ENCODE measurements around the gene NEK4. TPM values are rescaled to one million over a fixed set of nuclear protein-coding genes. Genes with fewer than 3 reads are reported as not detected.

NEK4 gene
- total RNA-seq, 1 donor from 2014 or later, result 15.1 TPM

DNA sequence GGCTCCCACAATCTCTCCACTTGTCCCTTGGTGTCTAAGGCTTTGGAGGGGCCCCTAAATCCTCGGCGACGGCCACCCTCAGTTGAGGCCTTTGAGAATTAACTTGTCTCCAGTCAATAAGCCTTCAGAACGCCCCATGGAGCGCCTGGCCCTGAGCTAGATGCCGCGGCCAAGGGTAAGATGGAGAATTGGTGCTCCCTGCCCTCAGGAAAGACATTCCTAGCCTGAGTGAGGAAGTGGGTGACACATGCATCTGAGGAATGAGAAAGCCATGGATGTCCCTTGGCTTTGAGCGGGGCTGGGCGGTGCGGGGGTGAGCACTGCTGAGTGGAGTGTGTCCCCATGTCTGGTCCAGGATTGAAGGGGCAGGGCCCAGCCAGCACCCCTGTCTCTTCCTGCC, 46.5 kb upstream of the NEK4 start:
- Histone ChIP-seq H3K4me2 (ENCODE audit: low read length) (no peak overlapping the region), H3K9ac (ENCODE audit: low read length) (no peak overlapping the region), H3K27ac (ENCODE audit: low read depth, low read length) (no peak overlapping the region), H3K27me3 (ENCODE audit: insufficient read depth, low read length) (no peaks in the 10 kb centered on the region), H3K4me3 (ENCODE audit: insufficient read depth, low read depth, low read length) (no peak overlapping the region), H3K9me3 (ENCODE audit: insufficient read depth, low read depth, low read length) (no peaks in the 10 kb centered on the region), H4K20me1 (ENCODE audit: insufficient read depth, low read length) (no peaks in the 10 kb centered on the region), H3K36me3 (ENCODE audit: insufficient read depth, low read length) (no peaks in the 10 kb centered on the region), H3K4me1 (ENCODE audit: insufficient read depth, low read length) (no peaks in the 10 kb centered on the region), H3K79me2 (ENCODE audit: insufficient read depth, low read length) (no peaks in the 10 kb centered on the region), H2AFZ (ENCODE audit: low read depth, low read length) (no peak overlapping the region)
- H3K4me1 Mint-ChIP-seq (ENCODE audit: low read depth, unreplicated experiment), result peaks cover 4% of the 10 kb centered on the region
- DNase-seq (ENCODE audit: low read depth) (no peak), FAIRE-seq (no peak)
- no peak for TF ChIP-seq EZH2 (IDR thresholded peaks at IDR 0.05; ENCODE audit: insufficient read depth, low read length)
- TF ChIP-seq, protein P1, sequence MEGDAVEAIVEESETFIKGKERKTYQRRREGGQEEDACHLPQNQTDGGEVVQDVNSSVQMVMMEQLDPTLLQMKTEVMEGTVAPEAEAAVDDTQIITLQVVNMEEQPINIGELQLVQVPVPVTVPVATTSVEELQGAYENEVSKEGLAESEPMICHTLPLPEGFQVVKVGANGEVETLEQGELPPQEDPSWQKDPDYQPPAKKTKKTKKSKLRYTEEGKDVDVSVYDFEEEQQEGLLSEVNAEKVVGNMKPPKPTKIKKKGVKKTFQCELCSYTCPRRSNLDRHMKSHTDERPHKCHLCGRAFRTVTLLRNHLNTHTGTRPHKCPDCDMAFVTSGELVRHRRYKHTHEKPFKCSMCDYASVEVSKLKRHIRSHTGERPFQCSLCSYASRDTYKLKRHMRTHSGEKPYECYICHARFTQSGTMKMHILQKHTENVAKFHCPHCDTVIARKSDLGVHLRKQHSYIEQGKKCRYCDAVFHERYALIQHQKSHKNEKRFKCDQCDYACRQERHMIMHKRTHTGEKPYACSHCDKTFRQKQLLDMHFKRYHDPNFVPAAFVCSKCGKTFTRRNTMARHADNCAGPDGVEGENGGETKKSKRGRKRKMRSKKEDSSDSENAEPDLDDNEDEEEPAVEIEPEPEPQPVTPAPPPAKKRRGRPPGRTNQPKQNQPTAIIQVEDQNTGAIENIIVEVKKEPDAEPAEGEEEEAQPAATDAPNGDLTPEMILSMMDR (IDR thresholded peaks at IDR 0.05; ENCODE audit: insufficient read depth, low read depth, low read length), result no peak
- H3K27ac Mint-ChIP-seq (ENCODE audit: unreplicated experiment), result no peak overlapping the region
- peaks cover 18% of the 10 kb centered on the region for H3K27me3 Mint-ChIP-seq (ENCODE audit: low read depth, unreplicated experiment)
- H3K9me3 Mint-ChIP-seq (ENCODE audit: unreplicated experiment), result no peaks in the 10 kb centered on the region
- H3K36me3 Mint-ChIP-seq (ENCODE audit: low read depth, unreplicated experiment), result no peaks in the 10 kb centered on the region
- no peak overlapping the region for H3K4me3 Mint-ChIP-seq (ENCODE audit: unreplicated experiment)

DNA sequence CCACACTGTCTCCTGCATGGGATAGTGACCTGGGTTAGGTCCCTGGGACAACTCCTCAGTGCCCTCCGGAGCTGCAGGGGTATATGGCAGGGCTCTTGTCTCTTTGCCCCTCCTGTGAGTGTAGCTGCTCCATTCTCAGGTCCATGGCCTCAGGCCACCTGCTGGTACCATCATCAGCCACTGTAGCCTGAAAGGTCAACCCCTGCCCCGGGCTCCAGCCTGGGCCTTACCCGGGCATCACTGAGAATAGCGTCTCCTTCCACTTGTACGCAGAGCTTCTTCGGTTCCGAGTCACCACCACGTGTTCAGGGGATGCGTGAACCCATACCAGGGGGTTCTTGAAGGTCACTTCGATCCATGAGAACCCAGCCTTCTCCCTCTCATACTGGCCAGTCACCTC, 45.9 kb upstream of the NEK4 start:
- TF ChIP-seq, protein P1 (IDR thresholded peaks at IDR 0.05; ENCODE audit: insufficient read depth, low read depth, low read length), result no peak
- TF ChIP-seq EZH2 (IDR thresholded peaks at IDR 0.05; ENCODE audit: insufficient read depth, low read length), result no peak
- no peak for DNase-seq (ENCODE audit: low read depth)
- peaks cover 4% of the 10 kb centered on the region for H3K4me1 Mint-ChIP-seq (ENCODE audit: low read depth, unreplicated experiment)
- Histone ChIP-seq H2AFZ (ENCODE audit: low read depth, low read length) (no peak overlapping the region), H3K79me2 (ENCODE audit: insufficient read depth, low read length) (no peaks in the 10 kb centered on the region), H3K27me3 (ENCODE audit: insufficient read depth, low read length) (no peaks in the 10 kb centered on the region), H3K4me2 (ENCODE audit: low read length) (no peak overlapping the region), H3K9ac (ENCODE audit: low read length) (no peak overlapping the region), H3K9me3 (ENCODE audit: insufficient read depth, low read depth, low read length) (no peaks in the 10 kb centered on the region), H3K4me1 (ENCODE audit: insufficient read depth, low read length) (no peaks in the 10 kb centered on the region), H3K4me3 (ENCODE audit: insufficient read depth, low read depth, low read length) (no peak overlapping the region), H3K27ac (ENCODE audit: low read depth, low read length) (no peak overlapping the region), H3K36me3 (ENCODE audit: insufficient read depth, low read length) (no peaks in the 10 kb centered on the region), H4K20me1 (ENCODE audit: insufficient read depth, low read length) (no peaks in the 10 kb centered on the region)
- FAIRE-seq, result no peak
- H3K27ac Mint-ChIP-seq (ENCODE audit: unreplicated experiment), result no peak overlapping the region
- no peaks in the 10 kb centered on the region for H3K9me3 Mint-ChIP-seq (ENCODE audit: unreplicated experiment)
- no peak overlapping the region for H3K4me3 Mint-ChIP-seq (ENCODE audit: unreplicated experiment)
- peaks cover 17% of the 10 kb centered on the region for H3K27me3 Mint-ChIP-seq (ENCODE audit: low read depth, unreplicated experiment)
- H3K36me3 Mint-ChIP-seq (ENCODE audit: low read depth, unreplicated experiment), result no peaks in the 10 kb centered on the region

DNA sequence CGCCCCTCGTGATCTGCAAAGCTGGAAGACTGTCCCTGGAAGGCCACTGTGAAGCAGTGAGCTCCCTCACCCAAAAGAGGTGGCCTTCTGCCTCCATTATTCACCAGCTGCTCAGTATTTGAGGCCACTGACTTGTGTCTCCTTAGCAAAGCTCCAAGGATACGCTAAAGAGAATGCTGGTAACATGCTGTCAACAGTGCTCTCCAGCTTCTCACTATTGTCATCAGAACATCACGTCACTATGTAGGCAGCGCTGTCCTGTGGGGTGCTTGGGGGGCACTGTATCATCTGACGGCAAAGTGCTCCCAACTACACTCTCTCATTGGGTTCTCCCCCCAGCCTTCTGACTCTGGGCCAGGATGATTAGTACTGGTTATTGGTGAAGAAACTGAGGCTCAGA, 45.5 kb upstream of the NEK4 start:
- no peaks in the 10 kb centered on the region for H3K36me3 ChIP-seq (ENCODE audit: insufficient read depth, low read length)
- no peak overlapping the region for H3K9ac ChIP-seq (ENCODE audit: low read length)
- FAIRE-seq (no peak), DNase-seq (ENCODE audit: low read depth) (no peak)
- Mint-ChIP-seq H3K4me3 (ENCODE audit: unreplicated experiment) (no peak overlapping the region), H3K4me1 (ENCODE audit: low read depth, unreplicated experiment) (peaks cover 4% of the 10 kb centered on the region), H3K9me3 (ENCODE audit: unreplicated experiment) (no peaks in the 10 kb centered on the region), H3K36me3 (ENCODE audit: low read depth, unreplicated experiment) (no peaks in the 10 kb centered on the region), H3K27ac (ENCODE audit: unreplicated experiment) (no peak overlapping the region), H3K27me3 (ENCODE audit: low read depth, unreplicated experiment) (peaks cover 21% of the 10 kb centered on the region)
- no peak overlapping the region for H2AFZ ChIP-seq (ENCODE audit: low read depth, low read length)
- no peak overlapping the region for H3K4me3 ChIP-seq (ENCODE audit: insufficient read depth, low read depth, low read length)
- TF ChIP-seq, protein P1 (IDR thresholded peaks at IDR 0.05; ENCODE audit: insufficient read depth, low read depth, low read length), result no peak
- TF ChIP-seq EZH2 (IDR thresholded peaks at IDR 0.05; ENCODE audit: insufficient read depth, low read length), result no peak
- no peaks in the 10 kb centered on the region for H3K79me2 ChIP-seq (ENCODE audit: insufficient read depth, low read length)
- no peaks in the 10 kb centered on the region for H3K27me3 ChIP-seq (ENCODE audit: insufficient read depth, low read length)
- no peaks in the 10 kb centered on the region for H3K9me3 ChIP-seq (ENCODE audit: insufficient read depth, low read depth, low read length)
- no peak overlapping the region for H3K27ac ChIP-seq (ENCODE audit: low read depth, low read length)
- no peaks in the 10 kb centered on the region for H3K4me1 ChIP-seq (ENCODE audit: insufficient read depth, low read length)
- no peaks in the 10 kb centered on the region for H4K20me1 ChIP-seq (ENCODE audit: insufficient read depth, low read length)
- no peak overlapping the region for H3K4me2 ChIP-seq (ENCODE audit: low read length)

All from astrocyte (in vitro differentiated cells and primary cell).